GM12891 (cell line): Measurements from ENCODE around the gene SERPINI1.

Source experiments
- DNase-seq: peaks from one replicate; pipeline ENCODE4 v3.0.0; 2011; ENCODE audit warnings: low spot score; ENCODE audit not compliant: insufficient read length
- FAIRE-seq: peaks from 2 replicates; lab custom pipeline; 2011; peaks lifted over from hg19 to GRCh38; lab: Jason Lieb, UNC
- PAX5 ChIP-seq: IDR thresholded peaks from 2 replicates; pipeline ENCODE4 v1.6.1; 2011; ENCODE audit warnings: low read length, moderate library complexity, mild to moderate bottlenecking; ENCODE audit not compliant: insufficient read depth, severe bottlenecking
- POLR2A ChIP-seq: IDR thresholded peaks from 2 replicates; pipeline ENCODE4 v1.6.1; 2011; ENCODE audit warnings: low read depth, low read length, control low read depth
- POLR2AphosphoS5 ChIP-seq: IDR thresholded peaks from 2 replicates; pipeline ENCODE4 v1.6.1; 2011; ENCODE audit warnings: low read depth, low read length, control low read depth
- POU2F2 ChIP-seq: IDR thresholded peaks from 2 replicates; pipeline ENCODE4 v1.6.1; 2011; ENCODE audit warnings: low read depth, mild to moderate bottlenecking, control low read depth, low read length, moderate library complexity
- SPI1 ChIP-seq: IDR thresholded peaks from 2 replicates; pipeline ENCODE4 v1.6.1; 2011; ENCODE audit warnings: low read depth, low read length, control low read depth
- TAF1 ChIP-seq: IDR thresholded peaks from 2 replicates; pipeline ENCODE4 v1.6.1; 2011; ENCODE audit warnings: low read depth, low read length, control low read depth

SERPINI1 gene

DNA sequence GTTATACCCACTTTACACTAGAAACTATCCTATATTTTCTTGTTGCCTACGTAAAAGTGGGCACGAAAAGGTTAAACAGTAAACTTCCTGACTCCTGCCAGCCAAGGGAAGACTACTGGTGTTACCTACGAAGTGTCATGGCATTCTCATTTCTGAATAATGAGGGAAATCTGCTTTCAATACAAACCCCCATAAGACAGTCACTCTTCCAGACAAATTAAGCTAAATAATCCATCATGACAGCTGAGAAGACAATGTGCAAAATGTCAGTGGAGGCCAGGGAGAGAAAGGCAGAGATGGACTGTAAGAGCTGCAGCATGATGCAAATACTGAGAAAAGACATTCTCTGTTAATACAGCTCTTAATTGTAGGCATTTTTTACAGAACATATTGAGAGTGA, 136.5 kb downstream of the SERPINI1 start:
- TF ChIP-seq PAX5 (no peak), TAF1 (no peak), POU2F2 (no peak), POLR2A (no peak), SPI1 (no peak), POLR2AphosphoS5 (no peak)
- DNase-seq (no peak), FAIRE-seq (no peak)

- TF ChIP-seq POLR2AphosphoS5, result no peak
- TF ChIP-seq POLR2A, result no peak
- TF ChIP-seq PAX5, result no peak
- TF ChIP-seq POU2F2, result no peak
- TF ChIP-seq SPI1, result no peak
- TF ChIP-seq TAF1, result no peak
- DNase-seq, result no peak
Observed at GRCh38 chr3:167872941-167873340, 137.4 kb downstream of the SERPINI1 start.

GRCh38 chr3:167874671-167875372, 139.3 kb downstream of the SERPINI1 start:
- no peak for FAIRE-seq

More at GRCh38 chr3:167872941-167873340, 137.4 kb downstream of the SERPINI1 start:
- no peak for FAIRE-seq

More at GRCh38 chr3:167874671-167875372, 139.3 kb downstream of the SERPINI1 start:
- no peak for DNase-seq
- TF ChIP-seq SPI1 (no peak), POLR2AphosphoS5 (no peak), TAF1 (no peak), POU2F2 (no peak), PAX5 (no peak), POLR2A (no peak)
